Heart right ventricle (tissue), 16 donors: ENCODE data around the gene GMFB. TPM values are rescaled to one million over a fixed set of nuclear protein-coding genes. Genes with fewer than 3 reads are reported as not detected.

Experiments
- ATAC-seq, 8 donors: fragments of 200-7000 bp; cut with Tn5 transposase; one replicate each; pipeline ENCODE4 v1.9.1; 2020; ENCODE audit warnings: mild to moderate bottlenecking in 8 of 8, moderate library complexity in 8 of 8, moderate number of reproducible peaks in 1 of 8
- DNase-seq, 2 donors: peaks; one replicate each; pipeline ENCODE4 v3.0.0-alpha.2; 2020
- H3K27ac ChIP-seq, 10 donors: fragments of 200-600 bp; sonication (generic) in 2 of 10; one replicate each; pipeline versions ENCODE4 v1.5.0 to v1.8.0; 2020 to 2022; ENCODE audit warnings: mild to moderate bottlenecking in 3 of 10
- H3K27me3 ChIP-seq, 7 donors: fragments of 200-600 bp; one replicate each; pipeline ENCODE4 v1.8.0; 2021 to 2022; ENCODE audit warnings: mild to moderate bottlenecking in 2 of 7
- H3K36me3 ChIP-seq, 9 donors: fragments of 200-600 bp; sonication (generic) in 1 of 9; one replicate each; pipeline versions ENCODE4 v1.5.0 to v1.8.0; 2020 to 2022; ENCODE audit warnings: mild to moderate bottlenecking in 2 of 9
- H3K4me1 ChIP-seq, 9 donors: fragments of 200-600 bp; sonication (generic) in 1 of 9; one replicate each; pipeline versions ENCODE4 v1.5.0 to v1.8.0; 2020 to 2022; ENCODE audit warnings: mild to moderate bottlenecking in 4 of 9
- H3K4me3 ChIP-seq, 10 donors: fragments of 200-600 bp; sonication (generic) in 2 of 10; one replicate each; pipeline versions ENCODE4 v1.5.0 to v1.8.0; 2020 to 2022; ENCODE audit warnings: mild to moderate bottlenecking in 7 of 10, moderate library complexity in 2 of 10
- H3K9me3 ChIP-seq, 11 donors: fragments of 200-600 bp in 10 of 11; sonication (generic) in 2 of 11; one replicate each; pipeline versions ENCODE4 v1.5.0 to v1.8.0; 2013 to 2022; ENCODE audit warnings: mild to moderate bottlenecking in 2 of 11, control low read depth in 1 of 11, moderate library complexity in 1 of 11
- CTCF ChIP-seq, 9 donors: fragments of 200-600 bp; sonication (generic) in 2 of 9; IDR thresholded peaks; one replicate each; pipeline versions ENCODE4 v1.5.0 to v1.8.0; 2021 to 2022; ENCODE audit warnings: antibody characterized with exemption in 9 of 9, mild to moderate bottlenecking in 5 of 9, moderate library complexity in 1 of 9
- WGBS, 2 donors: extraction: QIAGEN DNeasy Blood & Tissue Kit; methylation state at CpG; one replicate each; pipeline ENCODE4 v1.1.7; 2013; ENCODE audit warnings: inconsistent platforms in 1 of 2; 5-methylcytosine and 5-hydroxymethylcytosine counted together
- intact Hi-C, 10 donors: fragments of 100-400 bp; cut with DNase I; formaldehyde crosslinking; loops; one replicate each; pipeline versions ENCODE4 v1.11.1 to v1.14.2; 2022
- polyA plus RNA-seq, 2 donors: library from polyadenylated mRNA; stranded (reverse); fragments of 200-250 nt; gene quantifications; one replicate each; pipeline ENCODE4 v1.2.3, GENCODE V29; 2013
- total RNA-seq, 10 donors: library from RNA; stranded (reverse); fragmentation: NEBNext Ultra II Directional in 3 of 10; extraction: Animal tissue kit (Norgen Biotek cat#: 25700) in 3 of 10; gene quantifications; one replicate each; pipeline versions ENCODE4 v1.2.1 to v1.2.4, GENCODE V29; 2021 to 2023
- donor health status: Arrhythmogenic right ventricular cardiomyopathy.
- donor health status: ischemic (EF 13 %, LVEDD 7.1; RV severe dilation, severe dysfunction).
- donor health status: healthy with polysubstance abuse.
- donor health status: DM: no; HTN: yes; CAD: no.
- donor health status: DM: no; HTN: no; CAD: no.
- donor health status: ischemic (EF 25% LVEDD 6.9; RV normal size, moderate dysfunction).
- donor health status: ischemic (EF 25% LVEDD 5.7; RV mildly dilated, moderate dysfunction).
- donor health status: healthy.
- donor health status: DM: yes; HTN: yes; CAD: no.
- donor health status: Ischemic cardiomyopathy.
- donor health status: ischemic (EF 35%, LVEDD 5.7; RV mildly dilated, moderate dysfunction).
- donor health status: nonischemic (EF 11% LVEDD 7.7; RV severe dilation, severe dysfunction).
- donor health status: DM: yes; HTN: yes; CAD: no.
- donor health status: PGD.
- donor health status: ischemic (EF 29% LVEDD 5.4; RV normal size, mild dysfunction).
- donor health status: nonischemic (EF 23%, LVEDD 6.1; RV moderate dilation, normal function).

Gene GMFB
- total and polyA plus RNA-seq, 12 donors = 9.1 to 30.5 (median 19.6) TPM

GRCh38 chr14:54497224-54497623, 8.4 kb upstream of the GMFB start:
- H3K9me3 ChIP-seq = no peaks in the 10 kb centered on the region
- DNase-seq (no peak), ATAC-seq (no peak)
- WGBS, 2 donors = 53 to 75% methylated on average over 2 of the region's 2 CpGs
- intact Hi-C loops = no loop called here
- no peaks in the 10 kb centered on the region for H3K36me3 ChIP-seq
- H3K27ac ChIP-seq = peak overlapping the region in 4 of 10 donors; percentile 3 to 74 (median 71)
- no peak overlapping the region for H3K4me3 ChIP-seq
- peaks cover 0 to 3% (median 0%) of the 10 kb centered on the region in 7 donors for H3K27me3 ChIP-seq
- no peak for TF ChIP-seq CTCF (IDR thresholded peaks at IDR 0.05)
- H3K4me1 ChIP-seq = peaks cover 0 to 19% (median 0%) of the 10 kb centered on the region in 9 donors

GRCh38 chr14:54493293-54493692, 4.5 kb upstream of the GMFB start:
- H3K4me1 ChIP-seq = peaks cover 0 to 15% (median 7%) of the 10 kb centered on the region in 9 donors
- no peak for TF ChIP-seq CTCF (IDR thresholded peaks at IDR 0.05)
- no peak overlapping the region for H3K27ac ChIP-seq
- H3K4me3 ChIP-seq = no peak overlapping the region
- ATAC-seq (no peak), DNase-seq (no peak)
- WGBS, 2 donors = 63 to 68% methylated on average over 13 of the region's 13 CpGs
- intact Hi-C loops = no loop called here
- H3K27me3 ChIP-seq = no peaks in the 10 kb centered on the region
- H3K9me3 ChIP-seq = no peaks in the 10 kb centered on the region
- H3K36me3 ChIP-seq = no peaks in the 10 kb centered on the region

- peaks cover 6 to 37% (median 26%) of the 10 kb centered on the region in 9 donors for H3K4me1 ChIP-seq
- no peak overlapping the region for H3K27ac ChIP-seq
- H3K27me3 ChIP-seq = no peaks in the 10 kb centered on the region
- no peak overlapping the region for H3K4me3 ChIP-seq
- intact Hi-C loops = loop anchor here in 1 of 10 donors (1.0 kb wide), 1 partner anchor 19 kb away; the partner anchor contains the start of gene CGRRF1
- ATAC-seq (no peak), DNase-seq (no peak)
- no peaks in the 10 kb centered on the region for H3K9me3 ChIP-seq
- 32 to 40% methylated on average over 3 of the region's 3 CpGs for WGBS, 2 donors
- no peaks in the 10 kb centered on the region for H3K36me3 ChIP-seq
- no peak for TF ChIP-seq CTCF (IDR thresholded peaks at IDR 0.05)
Observed at GRCh38 chr14:54490445-54491175, 1.8 kb upstream of the GMFB start.

- Histone ChIP-seq H3K27me3 (no peaks in the 10 kb centered on the region), H3K36me3 (no peaks in the 10 kb centered on the region), H3K4me1 (peaks cover 6 to 44% (median 26%) of the 10 kb centered on the region in 9 donors), H3K27ac (peak overlapping the region in 8 of 10 donors; percentile 88 to 99 (median 98)), H3K4me3 (peak overlapping the region in 6 of 10 donors; percentile 78 to 93 (median 84)), H3K9me3 (no peaks in the 10 kb centered on the region)
- no peak for TF ChIP-seq CTCF (IDR thresholded peaks at IDR 0.05)
- WGBS, 2 donors = 93 to 97% methylated on average over 4 of the region's 4 CpGs
- no peak for ATAC-seq
- intact Hi-C loops = loop anchor here in 4 of 10 donors (1.0 to 5.0 kb wide), 3 partner anchors 19 to 48 kb away; partner anchors contain the start of genes CNIH1 (in 3 of the 4) and CGRRF1 (in 2 of the 4)
- no peak for DNase-seq
Observed at GRCh38 chr14:54489731-54490444, 1.1 kb upstream of the GMFB start.
